SU-DHL-6 (cell line): ENCODE data around the gene CERS6.

ENCODE experiments used
- H2AFZ ChIP-seq: fragments of 200-600 bp; sonication (generic); 2 replicates; pipeline ENCODE4 v1.6.1; 2014; ENCODE audit warnings: low read depth, mild to moderate bottlenecking, moderate library complexity, mixed read lengths, antibody characterized with exemption, low read length; ENCODE audit not compliant: severe bottlenecking
- H3F3A ChIP-seq: fragments of 200-600 bp; shearing (Covaris generic); 2 replicates; pipeline ENCODE4 v1.6.0; 2016; ENCODE audit warnings: antibody characterized with exemption, mild to moderate bottlenecking; ENCODE audit not compliant: insufficient read depth
- H3K27ac ChIP-seq: fragments of 200-600 bp; sonication (generic); 2 replicates; pipeline ENCODE4 v1.5.1; 2016; ENCODE audit warnings: low read depth, mild to moderate bottlenecking, low read length, moderate library complexity, mixed read lengths
- H3K27me3 ChIP-seq: fragments of 200-600 bp; sonication (generic), shearing (Covaris generic); 2 replicates; pipeline ENCODE4 v1.6.0; 2014; ENCODE audit warnings: mild to moderate bottlenecking, low read length
- H3K36me3 ChIP-seq: fragments of 200-600 bp; sonication (generic); 2 replicates; pipeline ENCODE4 v1.6.1; 2014; ENCODE audit warnings: mild to moderate bottlenecking, low read length, mixed read lengths
- H3K4me2 ChIP-seq: fragments of 300-600, 200-600 bp; shearing (Covaris generic), sonication (generic); 2 replicates; pipeline ENCODE4 v1.6.0; 2014; ENCODE audit warnings: low read length, low read depth, mild to moderate bottlenecking; ENCODE audit not compliant: poor library complexity, severe bottlenecking
- H3K4me3 ChIP-seq: fragments of 200-600 bp; sonication (generic); 2 replicates; pipeline ENCODE4 v1.5.1; 2014; ENCODE audit warnings: antibody characterized with exemption, low read length, mild to moderate bottlenecking, mixed read lengths; ENCODE audit not compliant: insufficient read depth, poor library complexity, severe bottlenecking
- H3K79me2 ChIP-seq: fragments of 200-600 bp; sonication (generic); 2 replicates; pipeline ENCODE4 v1.6.1; 2014; ENCODE audit warnings: mild to moderate bottlenecking, low read length, moderate library complexity; ENCODE audit not compliant: insufficient read depth
- H3K9ac ChIP-seq: fragments of 200-600 bp; sonication (generic); 2 replicates; pipeline ENCODE4 v1.7.0; 2014; ENCODE audit warnings: mild to moderate bottlenecking, low read length
- H3K9me2 ChIP-seq: fragments of 200-600 bp; sonication (generic); replicated peaks from 2 replicates; pipeline ENCODE4 v1.6.1; 2014; ENCODE audit warnings: low read length; ENCODE audit not compliant: insufficient read depth
- H3K9me3 ChIP-seq: fragments of 200-600 bp; sonication (generic); 2 replicates; pipeline ENCODE4 v1.6.1; 2014; ENCODE audit warnings: low read length, mixed read lengths; ENCODE audit not compliant: insufficient read depth
- H4K20me1 ChIP-seq: fragments of 200-600 bp; sonication (generic); 2 replicates; pipeline ENCODE4 v1.6.1; 2014; ENCODE audit warnings: low read depth, mild to moderate bottlenecking, antibody characterized with exemption, low read length, moderate library complexity, mixed read lengths
- CTCF ChIP-seq: fragments of 200-600 bp; sonication (generic); IDR thresholded peaks from one replicate; pipeline ENCODE4 v1.5.1; 2017; ENCODE audit warnings: antibody characterized with exemption, mild to moderate bottlenecking, low read length, moderate library complexity; ENCODE audit not compliant: insufficient read depth, poor library complexity, severe bottlenecking
- EZH2phosphoT487 ChIP-seq: fragments of 200-600 bp; sonication (generic), shearing (Covaris generic); conservative IDR thresholded peaks from 2 replicates; pipeline ENCODE4 v1.6.1; 2018; ENCODE audit warnings: mild to moderate bottlenecking, antibody characterized with exemption, low read length, moderate library complexity, mixed read lengths

Gene CERS6

GRCh38 chr2:168639018-168639417, 182.9 kb downstream of the CERS6 start:
- no peak overlapping the region for H3K4me3 ChIP-seq
- H2AFZ ChIP-seq, result no peak overlapping the region
- no peaks in the 10 kb centered on the region for H3K36me3 ChIP-seq
- no peaks in the 10 kb centered on the region for H4K20me1 ChIP-seq
- H3K9ac ChIP-seq, result no peak overlapping the region
- H3K9me3 ChIP-seq, result no peaks in the 10 kb centered on the region
- no peaks in the 10 kb centered on the region for H3K9me2 ChIP-seq
- H3K4me2 ChIP-seq, result no peak overlapping the region
- H3K27me3 ChIP-seq, result no peaks in the 10 kb centered on the region
- H3K79me2 ChIP-seq, result no peaks in the 10 kb centered on the region
- no peak overlapping the region for H3K27ac ChIP-seq
- no peaks in the 10 kb centered on the region for H3F3A ChIP-seq
- TF ChIP-seq CTCF (no peak), EZH2phosphoT487 (no peak)

GRCh38 chr2:168639441-168639898, 183.4 kb downstream of the CERS6 start:
- no peak overlapping the region for H3K4me3 ChIP-seq
- H3F3A ChIP-seq, result no peaks in the 10 kb centered on the region
- no peaks in the 10 kb centered on the region for H3K27me3 ChIP-seq
- H4K20me1 ChIP-seq, result no peaks in the 10 kb centered on the region
- no peak overlapping the region for H3K9ac ChIP-seq
- no peak for TF ChIP-seq EZH2phosphoT487
- no peak for TF ChIP-seq CTCF
- H3K9me3 ChIP-seq, result no peaks in the 10 kb centered on the region
- no peak overlapping the region for H3K27ac ChIP-seq
- no peak overlapping the region for H3K4me2 ChIP-seq
- H3K36me3 ChIP-seq, result no peaks in the 10 kb centered on the region
- H3K79me2 ChIP-seq, result no peaks in the 10 kb centered on the region
- no peaks in the 10 kb centered on the region for H3K9me2 ChIP-seq
- no peak overlapping the region for H2AFZ ChIP-seq

- H3K9me2 ChIP-seq, result no peaks in the 10 kb centered on the region
- no peaks in the 10 kb centered on the region for H3F3A ChIP-seq
- TF ChIP-seq CTCF (no peak), EZH2phosphoT487 (no peak)
- H3K79me2 ChIP-seq, result no peaks in the 10 kb centered on the region
- H3K36me3 ChIP-seq, result no peaks in the 10 kb centered on the region
- H3K4me2 ChIP-seq, result no peak overlapping the region
- H4K20me1 ChIP-seq, result no peaks in the 10 kb centered on the region
- H3K27me3 ChIP-seq, result no peaks in the 10 kb centered on the region
- H2AFZ ChIP-seq, result no peak overlapping the region
- no peak overlapping the region for H3K27ac ChIP-seq
- no peak overlapping the region for H3K9ac ChIP-seq
- no peak overlapping the region for H3K4me3 ChIP-seq
- no peaks in the 10 kb centered on the region for H3K9me3 ChIP-seq
Observed at GRCh38 chr2:168640039-168640438, 184.0 kb downstream of the CERS6 start.

GRCh38 chr2:168641636-168642035, 185.6 kb downstream of the CERS6 start:
- Histone ChIP-seq H3K9me3 (no peaks in the 10 kb centered on the region), H4K20me1 (no peaks in the 10 kb centered on the region), H3K9me2 (no peaks in the 10 kb centered on the region), H3K9ac (no peak overlapping the region), H3K79me2 (no peaks in the 10 kb centered on the region), H2AFZ (no peak overlapping the region), H3K36me3 (no peaks in the 10 kb centered on the region), H3K4me3 (no peak overlapping the region), H3K27me3 (no peaks in the 10 kb centered on the region), H3F3A (no peaks in the 10 kb centered on the region), H3K27ac (no peak overlapping the region), H3K4me2 (no peak overlapping the region)
- TF ChIP-seq EZH2phosphoT487 (no peak), CTCF (no peak)
